ENCODE data around the gene ROPN1L.
"Not testable (repeated sequence)": the region's sequence is repeated elsewhere in the genome, so short reads cannot be mapped to it uniquely, and the experiment has no call there.

The ROPN1L gene

DNA sequence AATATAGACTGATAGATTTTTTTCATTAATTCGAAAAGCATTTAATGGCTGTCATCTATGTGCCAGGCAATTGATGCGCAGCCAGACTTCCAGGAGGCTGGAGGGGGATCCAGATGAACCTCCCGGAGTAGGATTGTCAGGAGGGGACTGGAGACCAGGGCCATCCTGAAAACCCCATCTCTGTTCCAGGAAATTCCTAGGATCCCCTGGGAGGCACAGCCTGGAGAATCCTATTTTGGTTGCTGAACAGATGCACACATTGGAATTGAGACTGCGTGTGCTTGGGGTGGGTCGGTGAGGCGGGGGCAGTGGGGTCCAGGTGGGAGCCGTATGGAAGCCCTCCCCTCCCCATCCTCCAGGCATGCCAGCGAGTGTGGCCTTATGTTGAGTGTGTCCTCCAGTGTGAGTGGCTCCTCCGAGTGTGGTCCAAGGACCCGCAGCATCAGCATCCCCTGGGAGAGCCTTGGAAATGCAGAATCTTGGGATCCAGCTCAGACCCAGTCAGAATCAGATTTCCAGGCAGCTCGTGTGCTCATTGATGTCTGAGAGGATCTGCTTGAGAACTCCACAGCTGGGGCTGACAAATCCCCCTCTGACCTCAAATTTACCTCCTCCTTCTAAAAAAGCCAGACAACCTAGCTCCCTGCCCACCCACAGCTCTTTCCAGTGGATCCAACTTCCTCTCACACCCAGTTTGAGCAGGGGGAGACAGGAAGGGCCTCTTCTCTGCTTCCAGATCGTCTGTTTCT is 38.7 kb downstream of the ROPN1L start:
- DNase-seq = no peak

DNA sequence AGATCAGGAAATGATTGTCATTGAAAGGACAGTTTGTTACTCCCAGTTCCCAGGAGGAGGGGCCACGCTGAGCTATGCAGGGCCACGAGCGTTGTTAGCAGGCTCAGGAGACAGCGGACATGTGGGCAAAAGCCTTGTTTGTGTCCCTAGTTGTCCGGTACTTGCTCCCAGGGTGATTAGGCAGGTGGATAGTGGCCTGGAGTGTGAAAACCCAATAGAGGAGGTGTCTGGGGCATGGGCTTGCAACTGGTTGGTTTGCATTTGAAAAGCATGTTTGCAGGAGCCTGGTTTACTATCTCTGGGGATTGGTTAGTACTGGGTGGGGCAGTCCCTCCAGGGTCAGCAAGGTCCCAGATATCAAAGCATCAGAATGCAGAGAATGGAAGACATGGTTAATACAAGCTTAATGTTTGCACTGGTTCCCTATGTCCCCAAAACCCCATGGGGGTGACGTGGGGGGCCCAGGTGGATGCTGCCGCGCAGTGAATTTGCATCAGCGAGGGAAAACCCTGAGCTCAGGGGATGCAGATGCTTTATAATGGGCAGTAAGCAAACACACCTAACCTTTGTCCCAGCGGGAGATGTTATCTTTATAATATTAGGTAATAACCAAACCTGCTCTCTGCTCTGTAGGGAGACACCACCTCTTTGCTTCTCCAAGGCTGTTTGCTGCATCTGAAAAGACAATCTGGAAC is 39.7 kb downstream of the ROPN1L start:
- no peak for DNase-seq

DNA sequence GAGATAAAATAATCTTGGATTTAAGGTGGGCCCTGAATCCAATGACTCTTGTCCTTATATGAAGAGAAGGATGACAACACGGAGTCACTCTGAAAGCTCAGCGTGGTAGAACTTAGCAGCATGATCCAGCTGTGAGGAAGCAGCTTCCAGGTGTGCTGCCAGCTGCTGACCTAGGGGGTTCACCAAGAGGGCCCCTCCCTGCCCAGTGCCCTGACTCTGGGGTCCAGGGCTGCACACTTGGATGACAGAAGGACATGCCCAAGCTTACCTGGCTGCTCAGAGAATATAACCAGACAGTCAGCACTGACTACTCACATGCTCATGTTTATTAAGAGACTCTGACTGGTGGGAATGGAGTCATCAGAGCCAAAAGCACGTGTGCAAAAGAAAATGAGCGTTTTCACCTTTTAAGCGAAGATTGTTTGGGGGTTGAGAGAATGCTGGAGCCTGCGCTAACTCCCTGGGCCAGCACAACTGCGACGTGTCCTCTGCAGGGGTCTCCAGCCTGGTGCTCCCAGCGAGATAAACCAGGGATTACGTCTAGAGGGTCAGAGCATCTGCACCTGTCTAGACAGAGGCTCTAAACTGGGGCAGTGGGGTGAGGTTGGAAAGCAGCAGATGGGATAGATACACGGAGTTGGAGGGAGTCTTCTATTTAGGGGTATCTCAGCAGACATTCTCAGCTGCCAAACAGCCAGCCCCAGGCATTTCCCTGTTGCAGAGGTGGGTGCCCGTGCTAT is 41.3 kb downstream of the ROPN1L start:
- no peak for DNase-seq

DNA sequence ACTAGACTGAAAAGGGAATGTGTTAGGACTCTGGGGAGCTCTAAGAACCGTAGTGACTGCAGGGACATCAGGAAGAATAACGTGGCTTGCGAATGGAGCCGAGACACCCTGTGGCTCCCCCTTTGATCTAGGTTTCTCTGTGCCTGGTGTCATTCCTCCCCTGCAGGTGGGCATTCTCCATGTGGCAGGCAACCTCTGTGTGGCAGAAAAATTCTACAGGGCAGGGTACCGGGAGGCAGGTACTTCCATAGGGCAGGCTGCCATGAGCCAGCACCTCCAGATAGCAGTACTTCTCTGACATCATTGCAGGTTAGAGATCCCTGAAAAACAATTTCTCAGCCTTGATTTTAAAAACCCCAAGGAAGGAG is 43.1 kb downstream of the ROPN1L start:
- DNase-seq = no peak

DNA sequence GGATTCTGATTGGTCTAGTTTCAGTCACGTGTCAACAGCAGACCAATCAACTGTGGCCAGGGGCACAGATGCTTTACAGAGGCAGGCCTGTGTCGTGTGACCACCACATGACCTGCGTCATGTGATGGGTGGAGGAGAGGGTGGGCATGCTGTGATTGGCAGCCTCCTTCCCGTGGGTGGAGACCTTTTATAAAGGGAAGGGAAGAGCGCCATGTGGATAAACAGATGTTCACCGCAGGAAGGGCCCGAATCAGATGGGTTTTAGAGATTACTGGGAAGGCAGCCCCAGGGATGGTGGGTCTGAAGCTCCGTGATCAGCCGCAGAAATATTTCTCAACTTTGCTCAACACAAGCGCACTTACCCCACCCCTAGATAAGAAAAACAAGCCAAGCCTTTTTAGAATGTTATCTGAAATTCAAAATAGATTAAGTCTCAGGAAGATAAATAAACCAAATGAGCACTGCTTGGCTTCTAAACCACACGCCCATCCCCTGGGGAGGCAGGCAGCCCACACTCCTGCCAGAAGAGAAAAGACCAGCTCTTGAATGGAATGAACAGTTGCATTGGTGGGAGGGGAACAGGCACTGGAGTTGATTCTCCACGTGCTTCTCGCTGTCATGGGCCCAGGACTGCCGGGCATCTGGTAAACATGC is 43.6 kb downstream of the ROPN1L start:
- no peak for DNase-seq

DNA sequence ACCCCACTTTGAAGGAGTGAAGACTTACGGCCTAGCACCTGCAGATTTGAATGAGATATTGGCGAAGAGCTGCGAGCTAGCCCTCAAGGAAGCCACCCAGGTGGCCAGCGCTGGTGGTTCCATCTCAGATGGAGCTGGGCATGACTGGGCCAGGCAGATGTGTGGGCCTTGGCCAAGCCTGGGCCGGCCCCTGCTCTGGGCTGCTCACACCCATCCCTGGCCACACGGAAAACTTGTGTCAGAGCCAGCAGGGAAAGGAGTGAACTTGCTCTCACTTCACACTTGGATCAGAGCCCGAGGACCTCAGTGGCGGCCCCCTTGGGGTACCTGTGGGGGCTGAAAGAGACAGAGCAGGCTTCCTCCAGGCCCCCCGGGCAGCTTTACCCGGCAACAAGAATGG is 44.2 kb downstream of the ROPN1L start:
- DNase-seq = no peak

DNA sequence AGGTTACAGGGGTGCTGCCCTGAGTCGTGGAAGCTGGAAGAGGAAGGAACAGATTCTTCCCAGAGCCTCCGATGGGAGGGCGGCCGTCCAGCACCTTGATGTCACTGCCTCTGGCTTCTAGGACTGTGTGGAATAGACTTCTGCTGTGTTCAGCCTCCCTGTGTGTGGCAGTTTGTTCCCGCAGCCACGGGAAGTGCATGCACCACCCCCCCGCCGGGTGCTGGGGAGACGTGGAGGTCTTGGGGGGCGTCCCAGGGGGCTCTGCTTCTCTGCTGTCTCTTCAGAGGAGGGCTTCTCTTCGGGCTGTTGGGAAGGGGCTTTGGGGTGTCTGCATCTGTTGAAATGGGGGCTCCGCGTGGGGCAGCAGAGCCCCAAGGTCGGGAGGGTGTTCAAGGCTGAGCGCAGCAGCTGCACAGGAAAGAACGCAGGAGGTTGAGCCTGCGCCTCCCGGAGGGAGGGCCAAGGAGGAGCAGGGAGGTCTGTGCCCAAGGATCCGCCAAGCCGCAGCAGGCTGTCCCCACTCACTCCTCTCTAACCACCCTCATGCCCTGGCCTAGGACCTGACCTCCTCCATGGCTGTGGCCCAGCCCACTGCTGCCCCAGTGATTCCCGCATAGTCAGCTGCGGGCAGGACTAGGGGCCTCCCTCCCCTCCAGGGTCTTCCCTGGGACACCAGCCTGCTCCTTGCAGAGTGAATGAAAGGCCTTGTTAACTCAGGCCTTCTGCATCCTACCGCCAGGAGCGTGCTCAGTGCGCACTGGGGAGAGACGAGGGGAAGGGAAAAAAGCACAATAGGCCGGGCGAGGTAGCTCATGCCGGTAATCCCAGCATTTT is 45.0 kb downstream of the ROPN1L start:
- no peak for DNase-seq

DNA sequence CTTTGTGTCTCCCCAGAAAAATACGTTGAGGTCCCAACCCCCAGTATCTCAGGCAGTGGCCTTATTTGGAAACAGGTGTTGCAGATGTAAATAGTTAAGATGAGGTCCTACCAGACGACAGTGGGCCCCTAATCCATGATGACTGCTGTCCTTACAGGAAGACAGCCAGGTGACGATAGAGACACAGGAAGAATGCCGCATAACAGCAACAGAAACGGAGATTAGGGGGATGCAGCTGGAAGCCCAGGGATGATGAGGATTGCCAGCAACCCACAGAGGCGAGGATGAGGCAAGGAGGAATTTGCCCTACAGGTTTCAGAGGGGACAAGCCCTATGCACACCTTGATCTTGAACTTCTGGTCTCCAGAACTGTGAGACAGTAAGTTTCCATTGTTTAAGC is 46.5 kb downstream of the ROPN1L start:
- DNase-seq = no peak

DNA sequence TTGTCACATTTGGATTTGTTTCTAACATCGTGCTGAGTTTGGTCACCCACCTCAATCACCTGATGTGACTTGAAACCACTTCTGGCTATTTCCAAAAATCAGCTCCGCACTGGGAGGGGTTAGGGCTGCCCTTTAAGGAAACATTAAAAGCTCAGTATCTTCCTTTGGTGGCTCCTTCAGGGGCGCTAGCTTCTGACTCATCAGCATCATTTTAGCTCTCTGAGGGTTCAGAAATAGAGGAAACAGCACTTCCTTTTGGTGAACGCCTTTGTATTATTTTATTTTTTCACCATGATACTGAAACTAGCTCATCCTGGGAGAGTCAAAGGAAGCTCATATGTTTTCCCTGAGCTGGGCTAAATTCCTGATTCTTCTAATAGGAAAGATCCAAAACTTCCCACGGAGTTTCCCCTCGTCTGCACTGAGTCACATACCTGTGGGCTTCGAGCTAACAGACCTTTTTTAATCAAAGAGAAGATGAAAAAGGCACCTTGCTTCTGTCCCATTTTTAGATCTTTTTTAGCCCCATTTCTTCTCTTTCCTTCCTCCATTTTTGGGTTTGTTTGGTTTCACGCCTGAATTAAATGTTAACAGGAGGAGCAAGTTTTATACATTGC is 48.2 kb downstream of the ROPN1L start:
- DNase-seq = no peak

DNA sequence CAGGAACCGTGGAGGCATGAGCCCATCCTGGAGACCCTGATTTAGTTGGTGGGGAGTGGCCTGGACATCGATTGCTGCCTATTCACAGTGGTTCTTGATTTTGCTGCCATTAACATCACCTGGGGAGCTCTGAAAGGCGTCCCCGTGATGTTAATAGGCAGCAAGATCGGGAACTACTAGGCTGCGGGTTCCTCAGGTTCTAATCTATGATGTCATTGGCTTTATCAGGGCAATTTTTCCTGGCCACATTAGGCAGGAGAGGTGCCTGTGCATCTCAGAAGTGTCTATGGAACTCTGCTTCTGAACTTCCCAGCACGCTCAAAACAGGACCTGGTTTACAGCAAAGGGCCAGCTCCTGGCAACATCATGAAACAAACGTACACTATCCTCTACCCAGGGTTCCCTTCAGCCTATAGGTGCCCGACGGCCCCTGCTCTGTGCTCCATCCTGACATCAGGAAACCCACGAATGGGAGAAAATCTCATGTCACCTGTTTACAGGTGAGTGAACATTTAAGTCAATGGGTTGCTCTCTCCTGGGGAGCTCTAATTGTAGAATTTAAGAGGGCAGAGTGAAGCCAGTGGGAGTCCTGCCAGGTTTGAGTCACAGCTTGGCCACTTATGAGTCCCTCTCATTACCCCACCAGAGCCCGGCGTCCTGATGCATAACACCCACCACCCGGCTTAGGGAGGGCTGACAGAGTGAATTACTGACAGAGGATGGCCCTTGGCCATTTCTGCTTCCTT is 49.4 kb downstream of the ROPN1L start:
- no peak for DNase-seq

DNA sequence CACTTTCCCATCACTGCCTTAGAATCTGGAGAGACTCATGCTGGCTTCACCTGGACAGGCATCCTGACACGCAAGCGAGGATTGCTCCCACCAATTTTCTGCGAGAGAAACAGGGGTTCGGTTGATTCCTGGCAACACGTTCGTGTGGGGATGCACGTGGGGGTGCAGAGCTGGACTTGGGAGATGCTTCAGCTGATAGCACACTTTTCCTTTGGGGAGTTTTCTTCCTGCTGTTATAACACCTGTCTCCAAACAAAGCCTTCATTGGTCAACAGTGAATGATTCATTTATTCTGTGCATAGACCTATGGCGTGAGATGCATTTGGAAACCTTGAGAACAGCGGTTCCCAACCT is 50.0 kb downstream of the ROPN1L start:
- no peak for DNase-seq

DNA sequence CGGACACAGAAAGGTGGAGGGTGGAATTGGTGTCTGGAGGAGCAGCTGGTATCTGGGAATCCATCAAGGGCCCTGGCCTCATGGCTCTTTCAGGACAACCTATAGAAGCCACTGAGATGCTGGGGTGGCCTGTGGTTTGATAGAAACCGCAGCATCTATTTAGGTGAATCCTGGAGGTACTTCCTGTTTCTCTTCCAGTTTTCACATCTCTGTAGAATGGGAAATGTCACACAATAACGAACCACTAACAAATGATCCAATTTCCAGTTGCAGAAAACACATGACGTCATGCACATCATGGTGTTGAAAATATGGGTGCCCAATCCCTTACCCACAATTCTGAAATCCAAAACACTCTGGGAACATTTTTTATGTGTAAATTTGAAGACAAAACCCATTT is 52.2 kb downstream of the ROPN1L start:
- no peak for DNase-seq

DNA sequence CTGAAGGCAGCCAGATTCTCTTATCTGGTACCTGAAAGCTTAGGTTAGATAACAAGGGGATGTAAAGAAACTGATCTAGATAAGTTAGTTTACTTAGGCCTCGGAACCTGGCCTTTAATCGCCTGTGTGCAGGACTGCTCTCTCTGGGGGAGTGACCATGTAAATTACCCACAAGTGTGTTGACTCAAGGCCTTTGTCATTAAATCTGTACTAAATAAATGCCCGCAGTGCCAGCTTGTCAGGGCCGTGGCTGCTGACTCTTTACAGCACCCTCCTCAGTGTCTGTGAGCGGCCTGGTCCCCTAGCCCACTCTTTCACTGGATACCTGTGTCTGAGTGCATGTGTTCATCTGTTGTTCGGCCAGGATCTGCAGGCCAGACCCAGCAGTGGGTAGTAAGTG is 52.8 kb downstream of the ROPN1L start:
- DNase-seq = not testable (repeated sequence)

DNA sequence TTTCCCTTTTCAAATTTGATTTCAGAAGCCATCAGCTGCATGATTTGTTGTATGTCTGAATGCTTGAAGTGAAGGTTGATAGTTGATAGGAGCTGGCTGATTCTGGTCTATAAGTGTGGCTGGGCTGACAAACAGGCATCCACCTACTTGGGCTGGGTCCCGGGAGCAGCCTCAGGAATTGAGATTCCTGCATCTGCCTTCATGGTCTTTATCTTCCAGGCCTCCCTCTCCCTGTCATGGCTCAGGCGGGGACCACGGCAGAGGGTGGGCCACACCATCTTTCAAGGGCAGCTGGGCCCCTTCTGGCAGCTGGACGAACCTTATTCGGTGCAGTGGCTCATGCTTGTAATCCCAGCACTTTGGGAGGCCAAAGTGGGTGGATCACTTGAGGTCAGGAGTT is 55.9 kb downstream of the ROPN1L start:
- no peak for DNase-seq

DNA sequence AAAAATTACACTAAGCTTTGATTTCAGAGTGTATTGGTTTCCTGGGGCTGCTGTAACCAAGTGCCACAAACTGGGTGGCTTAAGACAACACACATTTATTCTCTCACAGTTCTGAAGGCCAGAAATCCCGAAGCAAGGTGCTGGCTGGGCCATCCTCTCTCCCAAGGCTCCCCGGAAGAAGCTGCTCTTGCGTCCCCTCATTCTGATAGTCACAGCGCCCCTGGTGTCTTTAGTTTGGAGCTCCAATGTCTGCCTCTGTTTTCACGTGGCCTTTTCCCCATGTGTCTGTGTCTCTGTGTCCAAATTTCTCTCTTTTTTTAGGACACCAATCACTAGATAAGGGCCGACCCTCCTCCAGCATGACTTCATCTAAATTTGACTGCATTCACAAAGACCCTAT is 56.7 kb downstream of the ROPN1L start:
- DNase-seq = no peak

DNA sequence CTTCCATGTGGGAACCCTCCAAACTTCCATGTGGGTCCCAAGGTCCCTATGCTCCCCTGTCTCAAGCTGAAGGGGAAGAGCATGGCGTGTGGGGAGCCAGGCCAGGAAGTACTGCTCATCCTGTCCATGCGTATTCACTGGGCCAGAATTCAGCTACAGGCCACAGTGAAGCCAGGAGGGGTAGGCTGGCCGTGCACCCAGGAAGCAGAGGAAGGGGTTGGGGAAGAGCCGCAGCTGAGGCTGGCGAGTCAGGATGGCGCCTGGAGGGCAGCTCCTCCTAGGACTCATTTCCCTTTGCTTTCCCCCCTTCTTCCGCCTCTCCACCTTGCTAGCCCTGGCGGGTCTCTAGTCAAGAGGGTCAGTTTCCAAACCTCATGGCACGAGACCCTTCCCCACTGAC is 57.4 kb downstream of the ROPN1L start:
- no peak for DNase-seq

DNA sequence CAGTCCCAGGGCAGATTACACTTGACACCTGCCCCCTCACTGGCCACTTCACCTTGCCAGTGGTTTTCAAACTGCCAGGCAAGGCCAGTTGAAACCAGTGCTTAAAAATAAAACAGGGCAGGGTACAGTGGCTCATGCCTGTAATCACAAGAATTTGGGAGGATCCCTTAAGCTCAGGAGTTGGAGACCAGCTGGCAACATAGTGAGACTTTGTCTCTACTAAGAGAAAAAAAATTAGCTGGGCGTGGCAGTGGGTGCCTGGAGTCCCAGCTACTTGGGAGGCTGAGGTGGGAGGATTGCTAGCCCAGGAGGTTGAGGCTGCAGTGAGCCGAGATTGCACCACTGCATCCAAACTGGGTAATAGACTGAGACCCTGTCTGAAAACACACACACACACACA is 58.1 kb downstream of the ROPN1L start:
- DNase-seq = no peak

DNA sequence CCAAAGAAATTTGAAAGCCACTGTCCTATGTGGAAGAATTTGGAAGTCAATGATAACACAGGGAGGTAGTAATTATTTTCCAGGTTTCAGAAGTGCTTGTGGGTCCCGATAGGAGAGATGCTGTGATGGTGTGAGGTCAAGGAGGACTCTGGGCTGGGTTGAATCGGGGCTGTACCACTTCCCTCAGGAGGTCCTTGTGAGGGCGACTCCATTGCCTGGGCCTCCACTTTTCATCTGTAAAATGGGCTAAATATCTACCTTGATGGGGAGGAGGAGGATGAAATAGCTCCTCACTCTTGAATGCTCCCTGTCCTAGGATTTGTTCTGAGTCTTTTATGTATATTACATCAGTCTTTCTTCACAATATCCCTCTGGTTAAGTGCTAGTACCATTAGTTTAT is 59.0 kb downstream of the ROPN1L start:
- no peak for DNase-seq

DNA sequence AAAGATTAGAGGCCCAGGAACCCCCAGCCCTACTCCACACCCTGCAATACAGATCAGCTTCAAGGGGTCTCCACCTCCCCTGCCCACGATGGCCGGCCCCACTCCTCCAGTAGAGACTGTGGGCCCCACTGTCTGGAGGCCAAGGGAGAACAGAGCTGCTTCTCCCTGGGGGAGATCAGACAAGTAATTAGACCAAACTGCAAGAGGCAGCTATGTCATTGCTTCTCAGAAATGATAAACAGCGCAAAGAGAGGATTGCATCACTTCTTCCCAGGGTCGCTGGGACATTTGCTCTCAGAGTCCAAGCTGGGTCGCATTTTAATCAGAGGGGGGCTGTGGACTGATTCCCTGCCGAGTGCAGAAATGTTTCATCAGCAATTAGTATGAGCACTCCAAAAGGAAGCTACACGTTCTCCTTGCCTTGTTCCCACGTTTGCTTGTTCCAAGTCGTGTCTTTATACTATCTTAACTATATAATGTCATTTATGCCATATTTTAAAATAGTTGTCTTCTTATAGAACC is 59.9 kb downstream of the ROPN1L start:
- DNase-seq = no peak

DNA sequence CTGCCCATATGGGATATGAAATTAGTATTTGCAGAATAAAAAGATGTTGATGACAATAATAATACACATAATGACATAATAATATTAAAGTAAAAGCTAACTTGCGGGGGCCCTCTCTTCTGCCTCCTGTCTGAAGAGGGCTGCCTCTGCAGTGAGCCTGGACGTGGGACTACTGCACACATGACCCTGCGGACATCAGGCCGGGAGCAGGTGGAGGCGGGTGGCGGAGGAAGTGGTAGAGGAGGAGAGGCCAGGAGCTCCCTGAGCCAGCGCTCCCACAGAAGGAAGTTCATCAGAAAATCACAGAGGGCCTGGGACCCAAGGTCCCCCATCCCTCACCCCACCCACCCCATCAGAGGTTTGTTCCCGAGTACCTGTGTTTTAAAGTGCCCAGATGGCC is 60.5 kb downstream of the ROPN1L start:
- DNase-seq = no peak

DNA sequence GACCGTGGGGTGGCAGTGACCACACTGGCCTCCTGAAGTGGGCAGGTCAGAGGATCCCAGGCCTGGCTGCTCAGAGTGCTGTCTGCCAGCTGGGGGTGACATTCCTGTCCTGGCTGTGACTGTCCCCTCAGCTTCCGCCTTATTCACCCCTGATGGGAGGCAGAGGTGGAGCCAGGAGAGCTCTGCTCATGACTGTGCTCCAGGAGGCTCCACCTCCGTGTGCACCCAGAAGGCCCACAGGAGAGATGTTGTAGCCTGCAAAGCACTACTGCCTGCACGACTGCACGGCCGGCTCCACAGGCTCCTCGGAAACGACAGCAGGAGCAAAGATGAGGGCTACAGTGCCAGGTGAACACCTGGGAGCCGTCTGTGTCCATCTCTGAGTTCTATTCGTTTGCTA is 60.9 kb downstream of the ROPN1L start:
- DNase-seq = no peak

Data from stimulated activated CD8-positive, alpha-beta memory T cell treated with anti-CD3 and anti-CD28 coated beads, Interleukin-4, amount 100 ng/mL, for 48 hours (primary cell).